Ovary (tissue), 3 donors: ENCODE data around the gene SLC36A3.

ENCODE experiments used
- EP300 ChIP-seq: sonication (generic); formaldehyde crosslinking; IDR thresholded peaks from one replicate; pipeline ENCODE4 v1.6.1; 2017; ENCODE audit warnings: antibody characterized with exemption
- POLR2A ChIP-seq: fragments of 450-650 bp; IDR thresholded peaks from one replicate; pipeline ENCODE4 v1.6.1; 2017; ENCODE audit warnings: antibody characterized with exemption, mild to moderate bottlenecking, moderate library complexity
- TF ChIP-seq, protein P1 (sequence below), 3 donors: fragments of 450-650 bp in 2 of 3; fragments of 200-600 bp in 1 of 3; IDR thresholded peaks; one replicate each; pipeline versions ENCODE4 v1.5.1 to v1.8.0; 2016 to 2022; ENCODE audit warnings: antibody characterized with exemption in 3 of 3, mild to moderate bottlenecking in 1 of 3
- donor health status: DM: no; HTN: no; CAD: no.

DNA sequence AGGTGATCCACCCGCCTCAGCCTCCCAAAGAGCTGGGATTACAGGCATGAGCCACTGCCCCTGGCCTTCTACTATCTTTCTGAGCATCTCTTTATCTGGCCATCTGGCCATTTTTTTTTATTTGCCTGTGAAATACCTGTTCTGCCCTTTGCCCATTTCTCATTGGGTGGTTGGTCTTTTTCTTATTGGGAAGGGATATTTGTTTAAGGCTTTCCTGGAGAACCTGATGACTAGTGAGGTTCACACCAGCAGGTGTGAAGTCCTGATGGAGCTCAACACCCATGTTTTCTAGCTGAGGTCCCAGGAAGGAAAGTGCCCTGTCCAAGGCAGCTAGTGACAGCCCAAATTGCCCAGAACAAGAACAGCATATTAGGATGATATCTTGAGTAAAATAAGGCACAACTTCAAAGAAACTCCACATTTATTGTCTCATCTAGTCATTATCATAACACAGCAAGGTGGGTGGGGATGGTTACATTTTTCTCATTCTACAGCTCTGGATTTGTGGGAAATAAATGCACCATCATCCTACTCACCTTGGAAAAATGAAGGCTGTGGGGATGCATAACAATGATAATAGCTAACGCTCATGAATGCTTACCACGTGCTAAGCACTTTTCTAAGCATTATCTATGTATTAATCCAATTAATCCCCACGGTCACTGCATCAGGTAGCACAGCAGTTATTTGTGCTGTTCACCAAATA, 20.3 kb downstream of the SLC36A3 start:
- TF ChIP-seq, protein P1, sequence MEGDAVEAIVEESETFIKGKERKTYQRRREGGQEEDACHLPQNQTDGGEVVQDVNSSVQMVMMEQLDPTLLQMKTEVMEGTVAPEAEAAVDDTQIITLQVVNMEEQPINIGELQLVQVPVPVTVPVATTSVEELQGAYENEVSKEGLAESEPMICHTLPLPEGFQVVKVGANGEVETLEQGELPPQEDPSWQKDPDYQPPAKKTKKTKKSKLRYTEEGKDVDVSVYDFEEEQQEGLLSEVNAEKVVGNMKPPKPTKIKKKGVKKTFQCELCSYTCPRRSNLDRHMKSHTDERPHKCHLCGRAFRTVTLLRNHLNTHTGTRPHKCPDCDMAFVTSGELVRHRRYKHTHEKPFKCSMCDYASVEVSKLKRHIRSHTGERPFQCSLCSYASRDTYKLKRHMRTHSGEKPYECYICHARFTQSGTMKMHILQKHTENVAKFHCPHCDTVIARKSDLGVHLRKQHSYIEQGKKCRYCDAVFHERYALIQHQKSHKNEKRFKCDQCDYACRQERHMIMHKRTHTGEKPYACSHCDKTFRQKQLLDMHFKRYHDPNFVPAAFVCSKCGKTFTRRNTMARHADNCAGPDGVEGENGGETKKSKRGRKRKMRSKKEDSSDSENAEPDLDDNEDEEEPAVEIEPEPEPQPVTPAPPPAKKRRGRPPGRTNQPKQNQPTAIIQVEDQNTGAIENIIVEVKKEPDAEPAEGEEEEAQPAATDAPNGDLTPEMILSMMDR (IDR thresholded peaks at IDR 0.05), result no peak
- TF ChIP-seq POLR2A (no peak), EP300 (no peak)
